ENCODE data around the gene ZNF488. TPM values are rescaled to one million over a fixed set of nuclear protein-coding genes. Genes with fewer than 3 reads are reported as not detected.

ZNF488 gene
- total RNA-seq, 4 donors from 2014 or later: 0.21 TPM; not detected in 2

- H3K4me3 ChIP-seq: no peak overlapping the region
- no peaks in the 10 kb centered on the region for H3K36me3 ChIP-seq
- H3K27me3 ChIP-seq: no peaks in the 10 kb centered on the region
- TF ChIP-seq POLR2A (IDR thresholded peaks at IDR 0.05) (no peak), CTCF (IDR thresholded peaks at IDR 0.05) (no peak)
- H3K4me1 ChIP-seq: no peaks in the 10 kb centered on the region
- no peaks in the 10 kb centered on the region for H3K9me3 ChIP-seq
- no peak for DNase-seq
- H3K27ac ChIP-seq: no peak overlapping the region
- intact Hi-C loops (cut with DNase I; ENCODE audit: low total_unique reads): no loop called here
Observed at GRCh38 chr10:47409866-47410256, 25.8 kb upstream of the ZNF488 start.

GRCh38 chr10:47409171-47409865, 25.2 kb upstream of the ZNF488 start:
- no peaks in the 10 kb centered on the region for H3K27me3 ChIP-seq
- intact Hi-C loops (cut with DNase I; ENCODE audit: low total_unique reads): no loop called here
- no peak for TF ChIP-seq POLR2A (IDR thresholded peaks at IDR 0.05)
- TF ChIP-seq CTCF (IDR thresholded peaks at IDR 0.05): no peak
- no peak for DNase-seq
- no peaks in the 10 kb centered on the region for H3K4me1 ChIP-seq
- H3K9me3 ChIP-seq: no peaks in the 10 kb centered on the region
- H3K36me3 ChIP-seq: no peaks in the 10 kb centered on the region
- H3K27ac ChIP-seq: no peak overlapping the region
- no peak overlapping the region for H3K4me3 ChIP-seq

- no peaks in the 10 kb centered on the region for H3K9me3 ChIP-seq
- H3K27ac ChIP-seq: no peak overlapping the region
- H3K4me3 ChIP-seq: no peak overlapping the region
- H3K4me1 ChIP-seq: no peaks in the 10 kb centered on the region
- intact Hi-C loops (cut with DNase I; ENCODE audit: low total_unique reads): no loop called here
- TF ChIP-seq POLR2A (IDR thresholded peaks at IDR 0.05): no peak
- no peak for TF ChIP-seq CTCF (IDR thresholded peaks at IDR 0.05)
- DNase-seq: no peak
- H3K36me3 ChIP-seq: no peaks in the 10 kb centered on the region
- no peaks in the 10 kb centered on the region for H3K27me3 ChIP-seq
Observed at GRCh38 chr10:47408606-47409005, 24.5 kb upstream of the ZNF488 start.

GRCh38 chr10:47406870-47407691, 23.0 kb upstream of the ZNF488 start:
- H3K27ac ChIP-seq: no peak overlapping the region
- H3K9me3 ChIP-seq: no peaks in the 10 kb centered on the region
- DNase-seq: no peak
- no peaks in the 10 kb centered on the region for H3K27me3 ChIP-seq
- no peak overlapping the region for H3K4me3 ChIP-seq
- no peaks in the 10 kb centered on the region for H3K36me3 ChIP-seq
- H3K4me1 ChIP-seq: no peaks in the 10 kb centered on the region
- TF ChIP-seq CTCF (IDR thresholded peaks at IDR 0.05) (no peak), POLR2A (IDR thresholded peaks at IDR 0.05) (no peak)
- intact Hi-C loops (cut with DNase I; ENCODE audit: low total_unique reads): no loop called here

GRCh38 chr10:47406548-47406869, 22.4 kb upstream of the ZNF488 start:
- intact Hi-C loops (cut with DNase I; ENCODE audit: low total_unique reads): no loop called here
- no peak for DNase-seq
- no peak overlapping the region for H3K27ac ChIP-seq
- no peaks in the 10 kb centered on the region for H3K4me1 ChIP-seq
- H3K27me3 ChIP-seq: no peaks in the 10 kb centered on the region
- no peaks in the 10 kb centered on the region for H3K9me3 ChIP-seq
- H3K4me3 ChIP-seq: no peak overlapping the region
- TF ChIP-seq CTCF (IDR thresholded peaks at IDR 0.05): no peak
- TF ChIP-seq POLR2A (IDR thresholded peaks at IDR 0.05): no peak
- no peaks in the 10 kb centered on the region for H3K36me3 ChIP-seq
